SU-DHL-6 (cell line): Measurements from ENCODE around the gene GLS.
"Not testable (repeated sequence)": the region's sequence is repeated elsewhere in the genome, so short reads cannot be mapped to it uniquely, and the experiment has no call there.

Source experiments
- H2AFZ ChIP-seq: fragments of 200-600 bp; sonication (generic); 2 replicates; pipeline ENCODE4 v1.6.1; 2014; ENCODE audit warnings: low read depth, mild to moderate bottlenecking, moderate library complexity, mixed read lengths, antibody characterized with exemption, low read length; ENCODE audit not compliant: severe bottlenecking
- H3F3A ChIP-seq: fragments of 200-600 bp; shearing (Covaris generic); 2 replicates; pipeline ENCODE4 v1.6.0; 2016; ENCODE audit warnings: antibody characterized with exemption, mild to moderate bottlenecking; ENCODE audit not compliant: insufficient read depth
- H3K27ac ChIP-seq: fragments of 200-600 bp; sonication (generic); 2 replicates; pipeline ENCODE4 v1.5.1; 2016; ENCODE audit warnings: low read depth, mild to moderate bottlenecking, low read length, moderate library complexity, mixed read lengths
- H3K27me3 ChIP-seq: fragments of 200-600 bp; sonication (generic), shearing (Covaris generic); 2 replicates; pipeline ENCODE4 v1.6.0; 2014; ENCODE audit warnings: mild to moderate bottlenecking, low read length
- H3K36me3 ChIP-seq: fragments of 200-600 bp; sonication (generic); 2 replicates; pipeline ENCODE4 v1.6.1; 2014; ENCODE audit warnings: mild to moderate bottlenecking, low read length, mixed read lengths
- H3K4me2 ChIP-seq: fragments of 300-600, 200-600 bp; shearing (Covaris generic), sonication (generic); 2 replicates; pipeline ENCODE4 v1.6.0; 2014; ENCODE audit warnings: low read length, low read depth, mild to moderate bottlenecking; ENCODE audit not compliant: poor library complexity, severe bottlenecking
- H3K4me3 ChIP-seq: fragments of 200-600 bp; sonication (generic); 2 replicates; pipeline ENCODE4 v1.5.1; 2014; ENCODE audit warnings: antibody characterized with exemption, low read length, mild to moderate bottlenecking, mixed read lengths; ENCODE audit not compliant: insufficient read depth, poor library complexity, severe bottlenecking
- H3K79me2 ChIP-seq: fragments of 200-600 bp; sonication (generic); 2 replicates; pipeline ENCODE4 v1.6.1; 2014; ENCODE audit warnings: mild to moderate bottlenecking, low read length, moderate library complexity; ENCODE audit not compliant: insufficient read depth
- H3K9ac ChIP-seq: fragments of 200-600 bp; sonication (generic); 2 replicates; pipeline ENCODE4 v1.7.0; 2014; ENCODE audit warnings: mild to moderate bottlenecking, low read length
- H3K9me2 ChIP-seq: fragments of 200-600 bp; sonication (generic); replicated peaks from 2 replicates; pipeline ENCODE4 v1.6.1; 2014; ENCODE audit warnings: low read length; ENCODE audit not compliant: insufficient read depth
- H3K9me3 ChIP-seq: fragments of 200-600 bp; sonication (generic); 2 replicates; pipeline ENCODE4 v1.6.1; 2014; ENCODE audit warnings: low read length, mixed read lengths; ENCODE audit not compliant: insufficient read depth
- H4K20me1 ChIP-seq: fragments of 200-600 bp; sonication (generic); 2 replicates; pipeline ENCODE4 v1.6.1; 2014; ENCODE audit warnings: low read depth, mild to moderate bottlenecking, antibody characterized with exemption, low read length, moderate library complexity, mixed read lengths
- CTCF ChIP-seq: fragments of 200-600 bp; sonication (generic); IDR thresholded peaks from one replicate; pipeline ENCODE4 v1.5.1; 2017; ENCODE audit warnings: antibody characterized with exemption, mild to moderate bottlenecking, low read length, moderate library complexity; ENCODE audit not compliant: insufficient read depth, poor library complexity, severe bottlenecking
- EZH2phosphoT487 ChIP-seq: fragments of 200-600 bp; sonication (generic), shearing (Covaris generic); conservative IDR thresholded peaks from 2 replicates; pipeline ENCODE4 v1.6.1; 2018; ENCODE audit warnings: mild to moderate bottlenecking, antibody characterized with exemption, low read length, moderate library complexity, mixed read lengths

Gene GLS

GRCh38 chr2:190881598-190882410 is 1.2 kb downstream of the GLS start:
- Histone ChIP-seq H3F3A (peaks cover 25% of the 10 kb centered on the region), H3K4me2 (peak overlapping the region; percentile 95), H4K20me1 (peaks cover 7% of the 10 kb centered on the region; the same call in 1 of the 2 replicates), H3K27ac (peak overlapping the region; percentile 92), H3K9me3 (no peaks in the 10 kb centered on the region), H3K4me3 (peak overlapping the region; percentile 82), H3K9me2 (no peaks in the 10 kb centered on the region), H3K79me2 (peaks cover 57% of the 10 kb centered on the region), H3K27me3 (no peaks in the 10 kb centered on the region), H3K9ac (peak overlapping the region; percentile 85), H2AFZ (peak overlapping the region; percentile 70), H3K36me3 (peaks cover 11% of the 10 kb centered on the region)
- no peak for TF ChIP-seq CTCF
- no peak for TF ChIP-seq EZH2phosphoT487

- Histone ChIP-seq H3K4me2 (peak overlapping the region; percentile 95), H3K9ac (peak overlapping the region; percentile 85), H3K79me2 (peaks cover 63% of the 10 kb centered on the region), H3K36me3 (peaks cover 11% of the 10 kb centered on the region), H3K9me2 (no peaks in the 10 kb centered on the region), H3K4me3 (peak overlapping the region; percentile 82), H3K9me3 (no peaks in the 10 kb centered on the region), H3K27me3 (no peaks in the 10 kb centered on the region), H3F3A (peaks cover 31% of the 10 kb centered on the region), H3K27ac (peak overlapping the region; percentile 92), H4K20me1 (peaks cover 7% of the 10 kb centered on the region; the same call in 1 of the 2 replicates), H2AFZ (no peak overlapping the region)
- TF ChIP-seq EZH2phosphoT487 (no peak), CTCF (no peak)
Observed at GRCh38 chr2:190882411-190882766, 1.8 kb downstream of the GLS start.

GRCh38 chr2:190882856-190883582 is 2.4 kb downstream of the GLS start:
- Histone ChIP-seq H3K36me3 (peaks cover 11% of the 10 kb centered on the region), H3K4me2 (peak overlapping the region; percentile 95), H3F3A (peaks cover 37% of the 10 kb centered on the region), H3K27me3 (no peaks in the 10 kb centered on the region), H3K27ac (peak overlapping the region; percentile 92), H3K9ac (peak overlapping the region; percentile 85), H2AFZ (no peak overlapping the region), H3K9me2 (no peaks in the 10 kb centered on the region), H3K9me3 (no peaks in the 10 kb centered on the region), H3K4me3 (peak overlapping the region; percentile 82), H4K20me1 (peaks cover 13% of the 10 kb centered on the region; the same call in 1 of the 2 replicates), H3K79me2 (peaks cover 69% of the 10 kb centered on the region)
- TF ChIP-seq EZH2phosphoT487, result no peak
- TF ChIP-seq CTCF, result no peak

GRCh38 chr2:190885844-190886243 is 5.2 kb downstream of the GLS start:
- peaks cover 25% of the 10 kb centered on the region; the same call in 1 of the 2 replicates for H4K20me1 ChIP-seq
- peaks cover 56% of the 10 kb centered on the region for H3F3A ChIP-seq
- peaks cover 98% of the 10 kb centered on the region for H3K79me2 ChIP-seq
- not testable (repeated sequence) for H3K27me3 ChIP-seq, H3K9me2 ChIP-seq, H2AFZ ChIP-seq, H3K9me3 ChIP-seq, H3K4me3 ChIP-seq
- H3K36me3 ChIP-seq, result peaks cover 15% of the 10 kb centered on the region
- peak overlapping the region; percentile 13 for H3K9ac ChIP-seq
- peak overlapping the region; percentile 95 for H3K4me2 ChIP-seq
- peak overlapping the region; percentile 36; the same call in 1 of the 2 replicates for H3K27ac ChIP-seq
